DOHH2 (cell line): ENCODE data around the gene POLR2C.

Experiments
- EZH2phosphoT487 ChIP-seq: fragments of 200-600 bp; sonication (generic); IDR thresholded peaks from 2 replicates; pipeline ENCODE4 v1.6.1; 2017; ENCODE audit warnings: borderline replicate concordance, mild to moderate bottlenecking, antibody characterized with exemption, low read length, moderate library complexity, mixed read lengths
- TF ChIP-seq, protein P1 (sequence below): fragments of 200-600 bp; sonication (generic); IDR thresholded peaks from one replicate; pipeline ENCODE4 v1.5.1; 2014; ENCODE audit warnings: antibody characterized with exemption, mild to moderate bottlenecking, low read depth, low read length; ENCODE audit not compliant: poor library complexity, severe bottlenecking

GRCh38 chr16:57427824-57428223 is 34.7 kb upstream of the POLR2C start:
- TF ChIP-seq, protein P1, sequence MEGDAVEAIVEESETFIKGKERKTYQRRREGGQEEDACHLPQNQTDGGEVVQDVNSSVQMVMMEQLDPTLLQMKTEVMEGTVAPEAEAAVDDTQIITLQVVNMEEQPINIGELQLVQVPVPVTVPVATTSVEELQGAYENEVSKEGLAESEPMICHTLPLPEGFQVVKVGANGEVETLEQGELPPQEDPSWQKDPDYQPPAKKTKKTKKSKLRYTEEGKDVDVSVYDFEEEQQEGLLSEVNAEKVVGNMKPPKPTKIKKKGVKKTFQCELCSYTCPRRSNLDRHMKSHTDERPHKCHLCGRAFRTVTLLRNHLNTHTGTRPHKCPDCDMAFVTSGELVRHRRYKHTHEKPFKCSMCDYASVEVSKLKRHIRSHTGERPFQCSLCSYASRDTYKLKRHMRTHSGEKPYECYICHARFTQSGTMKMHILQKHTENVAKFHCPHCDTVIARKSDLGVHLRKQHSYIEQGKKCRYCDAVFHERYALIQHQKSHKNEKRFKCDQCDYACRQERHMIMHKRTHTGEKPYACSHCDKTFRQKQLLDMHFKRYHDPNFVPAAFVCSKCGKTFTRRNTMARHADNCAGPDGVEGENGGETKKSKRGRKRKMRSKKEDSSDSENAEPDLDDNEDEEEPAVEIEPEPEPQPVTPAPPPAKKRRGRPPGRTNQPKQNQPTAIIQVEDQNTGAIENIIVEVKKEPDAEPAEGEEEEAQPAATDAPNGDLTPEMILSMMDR = no peak
- no peak for TF ChIP-seq EZH2phosphoT487
